Islet precursor cell (in vitro differentiated cells): ENCODE measurements around the gene LPP.

Source experiments
- DNase-seq: peaks from one replicate; pipeline ENCODE4 v3.0.0-alpha.2; 2018

LPP gene

DNA sequence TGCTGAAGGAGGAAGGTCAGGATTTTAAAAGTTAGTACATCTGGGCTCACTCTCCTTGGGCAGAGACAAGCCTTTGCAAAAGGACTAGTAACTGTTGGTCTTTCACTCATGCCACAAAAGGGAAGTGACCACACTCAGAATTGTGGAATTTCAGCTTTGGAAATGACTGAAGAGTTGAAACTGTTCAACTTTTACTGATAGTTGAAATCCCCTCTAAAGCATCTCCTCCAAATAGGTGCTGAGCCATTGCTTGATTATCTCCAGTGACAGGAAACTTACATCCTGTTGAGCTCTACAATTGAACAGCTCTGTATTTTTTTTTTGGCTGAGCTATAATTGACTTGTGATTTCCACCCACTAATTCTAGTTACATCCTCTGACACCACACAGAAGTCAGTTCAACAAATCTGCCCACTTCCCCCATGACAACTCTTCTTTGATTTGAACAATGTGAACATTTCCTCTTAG is 763.0 kb downstream of the LPP start:
- peak; percentile 34 for DNase-seq

DNA sequence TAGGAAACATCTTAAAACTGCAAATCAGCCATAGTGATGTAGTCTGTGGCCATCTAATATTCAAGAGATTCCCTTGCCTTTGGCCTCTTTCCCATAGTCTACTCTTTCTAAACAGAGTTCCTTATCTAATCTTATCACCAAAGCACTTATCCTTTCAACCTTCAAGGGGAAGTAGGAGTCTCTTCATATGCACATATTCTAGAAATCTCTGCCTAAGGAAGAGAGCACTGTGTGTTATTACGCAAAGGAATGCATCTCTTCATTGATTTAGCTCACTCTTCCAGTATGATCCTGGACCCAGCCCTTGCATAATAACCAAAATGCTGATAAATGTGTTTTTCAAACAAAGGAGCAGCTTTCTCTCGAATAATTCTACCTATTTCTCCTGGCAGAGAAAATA is 764.1 kb downstream of the LPP start:
- peak; percentile 23 for DNase-seq

DNA sequence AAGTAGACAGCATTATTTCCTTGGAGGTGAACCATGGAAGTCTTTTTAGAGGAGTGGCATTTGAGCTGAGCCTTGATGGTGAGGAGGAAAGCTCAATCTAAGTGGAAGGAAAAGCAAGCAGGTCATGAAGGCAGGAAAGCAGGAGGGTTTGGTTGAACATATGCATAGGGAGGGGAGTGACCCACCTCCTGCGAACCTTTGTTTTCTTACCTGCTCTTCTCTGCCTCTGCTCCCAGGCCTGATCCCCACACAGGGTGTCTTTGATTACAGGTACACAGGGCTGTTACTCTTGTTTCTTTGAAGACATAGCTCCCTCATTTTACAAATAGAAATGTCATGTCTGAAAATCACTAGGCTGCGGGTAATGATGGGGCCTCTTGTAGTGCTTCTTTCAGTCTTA is 769.7 kb downstream of the LPP start:
- DNase-seq, result no peak

DNA sequence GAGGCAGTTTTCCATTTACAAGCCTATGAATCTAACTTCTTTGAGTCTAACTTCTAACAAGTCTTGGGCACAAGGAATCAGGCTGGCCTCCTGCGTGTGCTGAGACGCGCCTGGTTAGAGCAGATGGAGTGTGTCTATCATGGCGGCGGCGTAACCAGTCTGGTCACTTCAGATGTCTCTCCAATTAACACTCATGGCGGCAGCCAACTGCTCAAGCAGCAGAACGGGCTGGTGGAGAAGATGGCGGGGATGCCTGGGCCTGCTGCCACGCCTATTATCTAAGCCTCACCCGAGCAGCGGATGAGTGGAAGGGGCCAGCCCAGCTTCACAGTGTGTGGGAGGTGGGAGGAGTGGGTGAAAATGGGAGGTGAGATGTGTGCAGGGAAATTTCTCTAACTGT is 771.4 kb downstream of the LPP start:
- peak; percentile 41 for DNase-seq

DNA sequence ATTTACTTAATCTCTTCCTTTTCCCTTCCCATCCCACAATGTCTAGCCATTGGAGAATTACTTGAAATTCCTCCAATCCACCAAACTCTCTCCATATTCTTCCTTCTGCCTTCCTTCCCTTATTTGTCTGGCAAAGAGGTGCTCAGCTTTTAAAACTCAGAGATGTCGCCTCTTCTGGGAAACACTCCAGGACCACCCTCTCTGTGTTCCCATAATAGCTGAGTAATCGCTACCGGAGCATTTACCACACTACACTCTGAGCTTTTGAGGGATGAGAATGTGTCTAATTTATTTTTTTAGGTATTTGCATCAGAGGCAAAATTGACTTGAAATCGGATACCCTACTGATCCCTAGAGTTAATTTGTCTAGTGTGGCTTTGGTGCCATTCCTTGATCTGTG is 772.2 kb downstream of the LPP start:
- no peak for DNase-seq

DNA sequence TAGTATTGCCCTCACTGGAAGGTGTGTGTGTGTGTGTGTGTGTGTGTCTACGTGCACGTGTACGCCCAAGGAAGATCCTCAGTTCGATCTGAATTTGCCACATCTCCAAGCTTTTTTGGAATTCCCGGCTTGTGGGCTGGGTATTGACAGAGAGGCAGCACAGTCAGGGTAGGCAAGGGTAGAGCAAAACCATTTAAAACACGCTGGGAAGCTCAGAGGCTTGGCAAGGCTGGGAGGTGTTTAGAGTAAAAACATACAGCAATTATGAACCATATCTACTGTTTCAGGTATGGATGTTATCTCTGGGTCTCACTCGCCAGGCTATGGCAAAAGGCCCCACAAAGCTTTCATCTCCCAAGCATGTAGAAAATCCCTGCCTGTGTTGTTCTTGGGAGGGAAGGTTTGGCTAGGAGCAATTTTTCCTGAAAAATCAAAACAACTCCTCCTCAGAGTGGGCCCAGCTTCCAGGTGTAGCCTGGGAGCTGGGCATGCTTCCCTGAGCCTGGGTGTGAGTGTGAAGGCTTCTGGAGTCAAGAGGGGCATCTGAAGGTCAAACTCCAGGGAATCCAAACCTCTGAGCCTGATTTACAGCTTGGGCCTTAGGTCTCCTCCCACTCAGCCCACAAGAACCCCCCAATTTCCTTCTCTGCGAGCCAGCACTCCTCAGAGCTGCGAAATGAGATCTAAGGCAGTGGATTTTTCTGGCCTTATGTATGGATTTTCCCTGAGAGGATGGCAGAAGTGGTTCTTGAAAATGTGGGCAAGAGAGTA is 773.0 kb downstream of the LPP start:
- peak; percentile 17 for DNase-seq

DNA sequence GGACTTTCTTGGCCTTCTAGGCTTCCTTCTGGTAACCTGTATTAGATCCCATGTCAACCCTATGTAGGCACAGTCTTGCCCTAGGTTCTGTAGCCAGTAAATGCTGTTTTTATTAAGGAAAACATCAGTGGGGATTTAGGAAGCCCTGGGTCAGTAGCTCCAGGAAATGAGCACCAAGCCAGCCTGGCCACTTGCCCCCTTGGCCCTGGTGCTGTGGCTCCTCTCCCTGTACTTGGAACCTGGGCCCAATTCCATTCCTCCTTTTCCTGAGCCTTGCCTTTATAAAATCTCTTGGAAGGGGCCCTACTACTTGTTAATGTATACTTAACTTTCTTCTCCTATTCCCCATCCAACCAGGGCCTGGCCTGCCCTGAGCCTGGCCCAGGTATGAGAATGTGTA is 774.0 kb downstream of the LPP start:
- peak; percentile 32 for DNase-seq

DNA sequence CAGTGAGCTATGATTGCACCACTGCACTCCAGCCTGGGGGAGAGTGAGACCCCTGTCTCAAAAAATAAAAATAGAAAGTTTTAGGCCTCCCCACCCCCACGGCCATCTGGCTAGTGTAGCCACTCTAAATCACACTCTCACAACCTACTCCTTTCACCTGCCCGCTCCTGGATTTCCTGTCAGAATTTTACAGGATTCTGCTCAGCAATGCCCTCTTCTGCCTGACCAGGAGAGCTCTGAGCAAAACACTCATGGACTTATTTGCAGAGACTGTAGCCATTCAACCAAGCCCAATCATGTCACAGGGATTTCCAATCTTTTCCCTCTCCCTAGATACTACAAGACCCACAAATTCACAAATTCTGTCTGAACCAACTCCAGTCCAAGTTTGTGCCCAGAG is 775.2 kb downstream of the LPP start:
- DNase-seq, result peak; percentile 58

DNA sequence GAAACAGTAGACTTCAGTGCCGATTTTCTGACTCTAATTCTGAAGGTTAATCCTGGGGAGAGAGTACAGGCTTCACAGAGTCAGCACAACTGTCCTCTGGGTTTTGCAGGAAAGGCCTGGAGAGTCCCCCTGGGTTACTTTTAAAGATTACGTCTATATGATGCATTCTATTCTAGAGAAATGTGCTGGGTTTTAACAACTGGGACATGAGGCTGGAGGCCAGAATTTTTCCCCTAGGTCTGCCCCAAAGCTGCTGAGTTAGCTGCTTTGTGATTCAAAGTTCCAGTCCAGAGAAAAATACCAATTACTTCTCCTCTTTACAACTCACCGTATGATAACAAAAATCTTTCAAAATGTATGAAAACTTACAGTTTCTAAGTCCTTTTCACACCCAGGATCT is 777.1 kb downstream of the LPP start:
- peak; percentile 17 for DNase-seq

DNA sequence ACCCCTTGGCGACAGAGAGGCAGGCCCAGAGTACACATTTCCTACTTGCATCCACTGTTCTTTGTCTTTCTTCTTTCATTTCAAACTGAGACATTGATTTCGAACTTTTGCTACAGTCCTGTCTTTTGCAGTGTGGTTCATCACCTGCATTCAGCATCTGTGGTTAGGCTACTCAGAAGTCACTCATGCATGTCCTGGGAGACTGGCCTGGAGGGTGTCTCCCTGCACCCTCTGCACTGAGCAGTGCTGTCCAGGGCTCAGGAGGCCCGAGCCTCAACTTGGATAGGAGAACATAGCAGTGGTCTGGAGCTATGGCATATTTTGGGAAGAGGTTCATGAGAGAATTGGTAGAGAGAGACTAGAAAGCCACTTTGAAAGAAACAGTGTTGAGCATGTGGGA is 777.6 kb downstream of the LPP start:
- peak; percentile 58 for DNase-seq

DNA sequence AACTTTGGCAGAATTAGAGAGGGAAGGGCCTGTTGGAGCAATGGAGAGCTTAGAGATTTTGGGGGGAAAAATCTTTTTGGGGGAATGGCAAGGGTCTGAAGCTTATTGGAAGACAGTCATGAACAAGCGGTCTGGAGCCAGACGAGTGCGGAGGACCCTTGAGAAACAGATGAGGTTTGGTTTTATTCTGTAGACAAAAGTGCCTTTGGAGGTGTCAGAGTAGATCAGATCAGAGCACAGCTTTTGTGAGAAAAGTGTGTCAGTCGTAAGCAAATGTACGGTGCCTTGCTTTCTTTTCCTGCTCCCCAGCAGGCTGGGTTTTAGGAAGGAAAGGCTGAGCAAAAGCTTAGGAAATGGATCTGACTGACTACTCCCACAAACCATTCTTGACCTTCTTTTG is 781.0 kb downstream of the LPP start:
- peak; percentile 15 for DNase-seq

DNA sequence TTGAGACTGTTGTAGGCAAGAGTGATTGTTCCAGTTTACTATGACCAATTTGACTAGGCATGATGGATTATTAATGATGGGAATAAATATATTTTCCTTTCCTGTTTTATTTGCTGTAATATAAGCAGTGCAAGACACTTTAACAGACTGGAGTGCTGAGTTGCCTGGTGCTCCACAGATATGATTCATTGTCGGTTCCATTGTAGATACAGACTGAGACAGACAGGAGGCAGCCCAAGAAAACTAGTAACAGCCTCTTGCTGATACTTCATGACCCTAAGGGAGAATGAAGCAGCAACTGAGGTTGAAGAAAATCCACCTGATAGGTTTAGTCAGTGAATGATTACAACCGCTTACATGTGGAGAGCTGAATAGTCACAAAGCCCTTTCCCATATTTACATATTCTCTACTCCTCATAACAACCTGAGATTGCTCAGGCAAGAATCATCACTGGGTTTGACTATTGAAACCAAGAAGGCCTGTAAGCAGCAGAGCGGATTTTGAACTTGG is 782.7 kb downstream of the LPP start:
- peak; percentile 14 for DNase-seq

DNA sequence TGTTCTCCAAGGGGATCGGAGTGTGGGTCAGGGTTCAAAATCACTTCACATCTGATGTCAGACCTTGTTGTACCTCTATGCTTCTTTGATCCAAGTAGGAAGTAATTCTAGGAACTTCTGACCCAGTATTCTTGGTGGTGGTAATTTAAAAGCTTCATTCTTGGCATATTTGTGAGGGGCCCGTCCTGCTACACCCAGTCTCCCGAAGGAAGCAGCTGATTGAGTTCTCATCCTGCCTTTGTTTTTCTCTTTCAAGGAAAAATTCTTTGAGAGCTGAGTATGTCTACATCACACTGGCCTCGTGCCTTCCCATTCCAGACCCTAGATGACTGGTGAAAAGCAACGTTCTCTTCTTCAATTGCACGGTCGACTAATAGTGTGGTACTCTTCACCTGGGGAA is 783.4 kb downstream of the LPP start:
- peak; percentile 62 for DNase-seq

DNA sequence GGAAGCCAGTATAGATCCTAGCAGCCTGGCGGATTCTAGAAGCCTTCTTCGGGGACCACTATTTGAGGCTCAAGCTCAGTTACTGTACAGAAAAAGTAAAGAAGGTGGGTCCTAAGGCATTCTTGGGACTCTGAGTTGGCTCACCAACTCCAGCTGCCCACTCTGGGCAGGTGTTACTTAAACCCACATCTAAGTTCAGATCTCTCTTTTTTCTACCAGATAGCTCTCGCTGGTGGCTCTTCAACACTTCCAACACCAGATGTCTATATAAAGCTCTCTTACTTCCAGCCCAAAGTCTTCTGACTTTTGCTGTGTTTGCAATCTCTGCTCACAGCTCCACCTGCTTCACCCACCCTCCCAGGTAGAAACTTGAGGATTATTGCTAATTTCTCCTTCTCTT is 785.0 kb downstream of the LPP start:
- DNase-seq, result no peak

DNA sequence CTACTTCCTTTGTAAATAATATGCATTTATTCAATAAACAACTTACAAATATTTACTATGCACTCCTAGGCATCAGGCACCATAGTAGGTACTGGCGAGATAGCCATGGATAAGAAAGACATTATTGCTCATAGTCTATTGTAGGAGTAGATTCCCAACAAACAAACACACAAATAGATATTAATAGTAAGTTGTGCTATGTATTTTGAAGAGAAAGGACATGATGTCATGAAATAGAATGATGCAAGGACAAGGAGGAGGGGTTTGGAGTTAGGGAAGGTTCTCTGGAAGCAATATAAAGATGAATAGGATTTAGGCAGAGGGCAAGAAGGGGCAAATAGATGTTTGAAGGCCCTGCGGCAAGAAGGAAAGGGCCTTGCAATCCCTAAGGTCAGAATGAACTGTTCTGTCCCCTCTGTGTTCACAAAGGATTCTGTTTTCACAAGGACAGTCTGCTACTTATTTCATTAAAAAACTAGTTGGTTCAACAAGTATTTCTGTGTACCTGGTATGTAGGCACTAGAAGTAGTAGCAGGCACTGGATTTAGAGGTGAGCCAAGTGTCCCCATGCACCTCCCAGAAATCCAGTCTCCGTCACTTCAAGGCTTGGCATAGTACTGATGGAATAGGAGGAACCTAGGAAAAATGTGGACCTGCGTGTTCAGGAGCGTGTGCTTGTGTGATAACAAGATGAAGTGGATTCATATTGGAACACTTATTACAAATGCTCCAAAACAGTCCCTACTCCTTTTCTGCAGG is 786.0 kb downstream of the LPP start:
- DNase-seq, result peak; percentile 2
